H7 (cell line): ENCODE measurements around the gene PLA2G7. TPM values are rescaled to one million over a fixed set of nuclear protein-coding genes. Genes with fewer than 3 reads are reported as not detected.
A peak's percentile ranks its signal among the peaks of the same experiment; 100 is the strongest.

ENCODE experiments used
- DNase-seq: peaks from one replicate; pipeline ENCODE4 v3.0.0; 2012
- H3K27me3 ChIP-seq: 2 replicates; pipeline ENCODE4 v1.6.0; 2011; ENCODE audit warnings: mild to moderate bottlenecking, low read length; ENCODE audit not compliant: control insufficient read depth, insufficient read depth
- H3K36me3 ChIP-seq: replicated peaks from 2 replicates; pipeline ENCODE4 v1.5.1; 2011; ENCODE audit warnings: low read length; ENCODE audit not compliant: control insufficient read depth, insufficient read depth
- H3K4me3 ChIP-seq: 2 replicates; pipeline ENCODE4 v1.5.1; 2011; ENCODE audit warnings: low read depth, mild to moderate bottlenecking, control low read depth, low read length, moderate library complexity; ENCODE audit not compliant: insufficient read depth
- total RNA-seq: library from RNA; depleted of rRNA; stranded (reverse); fragments of >200 nt; shearing (Covaris generic); gene quantifications from 2 replicates; pipeline ENCODE4 v1.2.3, GENCODE V29; 2014

Gene PLA2G7
- total RNA-seq, 1 experiment from 2014 or later, result 0.17 TPM

DNA sequence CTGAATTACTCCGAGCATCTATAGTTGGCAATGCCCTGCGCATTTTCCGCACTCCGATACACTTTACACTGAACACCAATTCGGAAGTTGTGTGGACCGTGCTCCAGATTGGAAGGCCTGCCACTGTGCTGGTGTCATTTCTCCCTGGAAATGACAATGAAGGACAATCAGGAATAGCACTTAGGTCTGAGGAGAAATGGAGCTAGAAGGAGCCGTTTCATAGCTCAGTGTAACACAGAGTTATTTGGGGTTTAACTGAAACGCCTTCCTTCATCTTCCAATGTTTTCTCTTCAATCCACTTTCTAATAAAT is 501 bp upstream of the PLA2G7 start:
- DNase-seq, result no peak
- H3K27me3 ChIP-seq, result peaks cover 37% of the 10 kb centered on the region
- H3K4me3 ChIP-seq, result peak overlapping the region; percentile 70
- no peaks in the 10 kb centered on the region for H3K36me3 ChIP-seq

DNA sequence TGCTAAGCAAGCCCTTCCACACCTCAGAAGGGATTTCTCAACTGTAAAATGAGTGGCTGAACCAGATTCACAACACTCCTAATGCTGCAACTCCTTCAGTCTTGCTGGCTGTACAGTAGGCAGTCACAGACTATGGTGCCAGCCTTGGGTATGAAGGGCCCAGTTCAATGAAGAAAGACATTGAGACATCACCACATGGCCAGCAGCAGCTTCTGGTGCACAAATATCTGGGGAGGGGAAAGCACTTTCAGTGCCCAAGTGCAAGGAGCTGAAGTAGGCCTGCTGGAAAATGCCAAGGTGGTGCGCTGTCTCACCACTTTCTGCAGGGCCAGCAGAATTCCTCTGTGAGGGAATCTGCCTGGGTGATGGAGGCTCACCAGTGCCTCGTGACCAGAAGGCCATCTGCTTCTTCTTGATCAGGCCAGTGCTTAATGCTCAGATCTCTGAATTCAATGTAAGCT is 1.8 kb downstream of the PLA2G7 start:
- DNase-seq, result no peak
- Histone ChIP-seq H3K27me3 (peaks cover 37% of the 10 kb centered on the region), H3K36me3 (no peaks in the 10 kb centered on the region), H3K4me3 (no peak overlapping the region)

DNA sequence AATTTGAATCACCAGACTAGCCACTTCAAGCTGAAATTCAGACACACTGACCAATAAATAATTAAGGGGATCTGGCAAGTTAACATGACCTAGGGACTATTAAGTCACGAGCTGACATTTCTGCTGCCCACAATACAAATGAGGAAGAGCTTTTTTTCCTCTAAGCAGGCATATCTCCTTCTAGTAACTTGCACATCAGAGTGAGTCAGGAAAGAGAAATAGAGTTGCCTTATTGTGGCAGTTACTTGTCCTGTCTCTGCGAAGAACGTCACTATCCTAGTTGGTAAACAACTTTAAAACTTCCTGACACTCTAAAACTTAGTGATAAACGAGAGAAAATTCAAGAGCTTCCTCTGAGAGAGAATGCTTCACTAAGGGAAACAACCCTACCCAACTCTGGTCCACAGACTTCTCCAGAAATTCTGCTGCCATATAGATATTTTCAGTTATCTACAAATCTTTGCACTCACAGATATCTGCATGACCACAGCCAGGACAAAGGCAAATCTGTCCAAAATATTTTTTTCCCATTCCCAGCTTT is 4.2 kb downstream of the PLA2G7 start:
- DNase-seq, result no peak
- Histone ChIP-seq H3K36me3 (no peaks in the 10 kb centered on the region), H3K4me3 (no peak overlapping the region), H3K27me3 (peaks cover 28% of the 10 kb centered on the region)

DNA sequence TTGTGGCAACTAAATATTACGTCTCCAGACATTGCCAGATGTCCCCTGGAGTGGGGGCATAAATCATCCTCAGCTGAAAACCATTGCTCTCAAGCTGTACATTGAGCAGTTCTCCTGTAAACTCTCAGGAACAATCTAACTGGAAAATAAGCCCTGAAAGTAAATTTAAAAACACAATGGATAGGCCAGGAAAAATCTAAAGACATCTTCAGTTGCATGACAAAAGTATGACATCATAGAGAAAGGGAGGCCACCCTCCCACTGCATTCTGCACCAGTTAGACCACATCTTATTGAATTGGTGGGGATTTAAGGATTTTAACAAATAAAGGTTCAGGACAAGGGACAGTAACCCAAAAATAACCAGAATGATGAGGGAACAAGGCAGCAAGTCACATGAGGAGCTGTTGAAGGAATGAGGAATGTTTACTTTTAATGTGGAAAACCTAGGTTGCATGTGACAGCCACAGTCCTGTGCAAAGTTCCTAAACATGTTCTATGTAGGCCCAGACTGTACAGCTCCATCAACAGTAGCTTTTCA is 5.3 kb downstream of the PLA2G7 start:
- no peak for DNase-seq
- no peak overlapping the region for H3K4me3 ChIP-seq
- peaks cover 17% of the 10 kb centered on the region for H3K27me3 ChIP-seq
- H3K36me3 ChIP-seq, result no peaks in the 10 kb centered on the region

DNA sequence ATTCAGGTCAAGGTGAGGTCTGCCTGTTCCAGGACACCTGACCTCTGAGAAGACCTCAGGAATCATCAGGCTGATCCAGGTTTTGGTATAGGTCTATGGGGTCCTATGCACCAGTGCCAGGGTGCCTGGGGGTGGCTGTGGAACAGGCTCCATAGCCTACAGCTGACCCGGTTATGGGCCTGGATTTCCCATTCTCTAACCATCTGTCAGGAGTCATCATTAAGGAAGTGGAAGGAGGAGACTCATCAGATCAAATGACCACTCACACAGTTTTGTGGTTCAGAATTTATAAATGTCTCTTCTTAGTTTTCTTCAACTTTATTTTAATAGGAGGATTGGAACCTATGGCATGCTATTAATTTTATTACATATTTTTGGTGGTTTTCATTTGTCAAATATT is 14.8 kb downstream of the PLA2G7 start:
- Histone ChIP-seq H3K27me3 (no peaks in the 10 kb centered on the region), H3K36me3 (no peaks in the 10 kb centered on the region), H3K4me3 (no peak overlapping the region)
- DNase-seq, result no peak

DNA sequence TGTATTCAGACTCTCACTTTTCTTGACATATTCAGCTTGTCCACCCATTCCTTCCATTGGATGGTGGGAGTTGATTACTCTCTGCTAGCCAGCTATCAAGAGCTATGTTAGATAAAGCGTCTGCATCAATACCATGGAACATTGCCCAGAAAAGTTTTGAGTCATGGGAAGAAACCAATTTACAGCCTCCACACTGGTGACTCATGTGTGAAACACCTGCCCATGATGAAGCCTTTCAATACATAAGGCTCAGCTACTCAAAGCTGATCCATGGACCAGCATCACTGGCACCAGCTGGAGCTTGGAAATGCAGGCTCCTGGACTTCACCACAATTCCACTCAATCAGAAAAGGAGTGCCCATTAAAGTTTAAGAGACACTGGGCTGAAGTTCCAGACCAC is 16.1 kb downstream of the PLA2G7 start:
- Histone ChIP-seq H3K27me3 (no peaks in the 10 kb centered on the region), H3K4me3 (no peak overlapping the region), H3K36me3 (no peaks in the 10 kb centered on the region)
- DNase-seq, result no peak

DNA sequence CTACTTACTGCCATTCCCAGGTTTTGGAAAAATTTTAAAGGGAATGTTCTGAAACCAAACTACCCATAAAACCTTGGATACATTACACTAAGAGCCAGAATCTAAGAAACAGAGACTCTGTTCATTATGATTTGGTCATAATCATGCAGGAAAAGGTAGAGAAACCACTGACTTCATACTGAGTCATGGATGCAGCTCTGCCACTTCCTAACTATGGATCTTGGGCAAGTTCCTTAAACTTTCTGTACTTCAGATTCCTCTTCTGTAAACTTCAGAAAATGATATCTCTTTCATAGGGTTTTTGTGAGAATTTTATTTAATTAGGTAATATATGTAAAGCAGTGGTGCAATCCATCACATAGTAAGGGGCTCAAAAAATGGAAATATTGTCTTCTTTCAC is 20.0 kb downstream of the PLA2G7 start:
- DNase-seq, result no peak
- Histone ChIP-seq H3K27me3 (no peaks in the 10 kb centered on the region), H3K36me3 (no peaks in the 10 kb centered on the region), H3K4me3 (no peak overlapping the region)

DNA sequence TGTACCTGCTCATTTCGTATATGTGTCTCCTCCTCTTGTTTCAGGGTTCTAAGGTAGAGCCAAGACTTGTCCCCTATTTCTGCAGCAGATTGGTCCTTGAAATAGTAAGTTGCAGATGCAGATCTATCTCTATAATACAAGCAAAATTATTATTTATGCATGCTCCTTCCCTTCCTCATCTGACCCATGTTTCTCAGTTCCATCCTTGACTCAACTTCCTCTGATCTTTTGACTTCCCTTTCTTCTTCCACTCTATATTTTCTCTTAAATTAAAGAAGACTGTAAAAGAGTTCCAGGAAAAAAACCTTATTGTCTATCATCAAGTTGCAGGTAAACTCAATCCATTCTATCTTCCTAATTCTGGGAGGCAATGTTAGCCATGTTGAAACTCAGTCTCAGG is 23.7 kb downstream of the PLA2G7 start:
- DNase-seq, result no peak
- Histone ChIP-seq H3K4me3 (no peak overlapping the region), H3K27me3 (no peaks in the 10 kb centered on the region), H3K36me3 (no peaks in the 10 kb centered on the region)

DNA sequence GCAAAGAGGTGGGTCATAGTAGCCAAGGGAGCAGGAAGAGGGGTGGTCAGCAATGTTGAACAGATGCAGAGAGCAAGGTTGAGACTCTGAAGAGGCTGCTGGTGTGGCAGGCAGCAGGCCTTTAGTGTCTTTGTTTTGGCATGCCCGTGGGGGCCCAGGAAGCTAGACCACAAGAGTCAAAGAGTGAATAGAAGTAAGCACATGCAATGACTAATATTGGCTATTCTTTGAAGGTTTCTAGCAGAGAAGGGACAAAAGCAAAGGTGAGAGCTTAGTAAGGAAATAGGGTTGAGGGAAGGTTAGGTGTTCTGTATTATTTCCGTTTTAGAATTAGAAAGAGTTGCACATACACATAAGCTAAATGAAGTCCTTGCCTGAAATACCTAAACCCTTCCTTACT is 28.7 kb downstream of the PLA2G7 start:
- no peak for DNase-seq
- no peaks in the 10 kb centered on the region for H3K36me3 ChIP-seq
- no peak overlapping the region for H3K4me3 ChIP-seq
- no peaks in the 10 kb centered on the region for H3K27me3 ChIP-seq

DNA sequence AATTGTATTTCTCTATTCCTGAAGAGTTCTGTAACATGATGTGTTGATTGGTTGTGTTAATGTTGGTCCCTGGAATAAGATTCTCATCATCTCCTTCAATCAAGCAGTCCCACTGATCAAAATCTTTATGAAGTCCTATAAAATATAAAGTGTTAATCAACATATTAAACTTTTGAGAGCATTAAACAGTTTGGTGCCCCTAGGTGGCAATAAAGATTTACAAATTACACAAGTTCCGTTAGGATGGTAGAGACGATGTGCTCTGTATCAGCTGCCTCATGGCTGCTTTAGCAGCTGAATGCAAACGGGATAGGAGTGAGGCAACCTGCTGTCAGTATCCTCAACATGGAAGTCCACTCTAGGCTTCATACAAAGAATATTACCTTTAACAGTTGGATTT is 30.6 kb downstream of the PLA2G7 start:
- no peak for DNase-seq
- Histone ChIP-seq H3K36me3 (no peaks in the 10 kb centered on the region), H3K27me3 (no peaks in the 10 kb centered on the region), H3K4me3 (no peak overlapping the region)

DNA sequence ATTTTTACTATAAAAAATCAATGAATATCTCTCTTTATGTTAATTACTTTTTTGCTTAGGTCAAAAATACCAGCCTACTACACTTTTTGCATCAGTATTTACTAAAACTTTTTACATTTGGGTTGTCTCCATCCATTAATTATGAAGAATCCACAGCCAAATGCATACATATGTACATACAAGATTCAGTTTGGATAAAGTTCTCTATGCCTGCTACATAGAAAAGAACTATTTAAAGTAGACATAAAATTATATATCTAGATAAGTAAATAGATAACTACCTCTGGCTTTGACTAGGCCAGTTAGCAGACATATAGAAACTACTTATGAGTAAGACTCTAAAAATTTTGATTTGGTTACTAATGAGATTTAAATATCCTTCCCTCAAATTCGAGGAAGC is 35.2 kb downstream of the PLA2G7 start:
- Histone ChIP-seq H3K27me3 (no peaks in the 10 kb centered on the region), H3K36me3 (no peaks in the 10 kb centered on the region), H3K4me3 (no peak overlapping the region)
- DNase-seq, result no peak

DNA sequence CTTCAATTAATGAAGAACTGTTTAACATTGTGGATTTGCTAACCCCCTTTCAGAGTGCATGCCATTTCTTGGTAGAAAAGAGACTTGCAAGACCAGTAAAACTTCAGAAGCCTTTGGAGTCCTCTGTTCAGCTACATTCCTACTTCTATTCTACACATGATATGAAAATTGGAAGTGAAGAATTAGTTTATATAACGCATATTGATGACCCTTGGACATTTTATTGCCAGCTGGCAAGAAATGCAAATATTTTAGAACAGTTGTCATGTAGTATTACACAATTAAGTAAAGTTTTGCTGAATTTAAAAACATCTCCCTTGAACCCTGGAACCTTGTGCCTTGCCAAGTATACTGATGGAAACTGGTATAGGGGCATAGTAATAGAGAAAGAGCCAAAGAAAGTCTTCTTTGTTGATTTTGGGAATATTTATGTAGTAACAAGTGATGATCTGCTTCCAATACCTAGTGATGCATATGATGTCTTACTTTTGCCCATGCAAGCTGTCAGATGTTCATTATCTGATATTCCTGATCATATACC is 44.2 kb downstream of the PLA2G7 start:
- no peaks in the 10 kb centered on the region for H3K36me3 ChIP-seq
- DNase-seq, result no peak
- H3K4me3 ChIP-seq, result no peak overlapping the region
- no peaks in the 10 kb centered on the region for H3K27me3 ChIP-seq

DNA sequence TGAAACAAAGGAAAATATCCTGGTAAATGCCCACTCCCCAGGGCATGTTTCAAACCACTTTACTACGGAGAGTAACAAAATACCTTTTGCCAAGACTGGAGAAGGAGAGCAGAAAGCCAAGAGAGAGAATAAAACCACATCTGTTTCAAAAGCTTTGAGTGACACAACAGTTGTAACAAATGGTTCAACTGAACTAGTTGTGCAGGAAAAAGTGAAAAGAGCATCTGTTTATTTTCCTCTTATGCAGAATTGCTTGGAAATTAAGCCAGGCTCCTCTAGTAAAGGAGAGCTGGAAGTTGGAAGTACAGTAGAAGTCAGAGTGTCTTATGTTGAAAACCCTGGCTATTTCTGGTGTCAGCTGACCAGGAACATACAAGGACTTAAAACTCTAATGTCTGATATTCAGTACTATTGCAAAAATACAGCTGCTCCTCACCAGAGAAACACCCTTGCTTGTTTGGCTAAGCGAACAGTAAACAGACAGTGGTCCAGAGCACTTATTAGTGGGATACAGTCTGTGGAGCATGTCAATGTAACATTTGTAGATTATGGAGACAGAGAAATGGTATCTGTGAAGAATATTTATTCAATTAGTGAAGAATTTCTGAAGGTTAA is 44.9 kb downstream of the PLA2G7 start:
- DNase-seq, result no peak
- Histone ChIP-seq H3K4me3 (no peak overlapping the region), H3K36me3 (no peaks in the 10 kb centered on the region), H3K27me3 (no peaks in the 10 kb centered on the region)

DNA sequence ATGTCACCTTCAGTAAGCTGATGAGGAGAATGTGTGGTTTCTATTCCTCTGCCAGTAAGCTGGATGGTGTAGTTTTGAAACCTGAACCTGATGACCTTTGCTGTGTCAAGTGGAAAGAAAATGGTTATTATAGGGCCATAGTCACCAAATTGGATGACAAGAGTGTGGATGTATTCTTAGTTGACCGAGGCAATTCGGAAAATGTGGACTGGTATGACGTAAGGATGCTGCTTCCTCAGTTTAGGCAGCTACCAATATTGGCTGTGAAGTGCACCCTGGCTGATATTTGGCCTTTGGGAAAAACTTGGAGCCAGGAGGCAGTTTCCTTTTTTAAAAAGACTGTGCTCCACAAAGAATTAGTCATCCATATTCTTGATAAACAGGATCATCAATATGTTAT is 45.5 kb downstream of the PLA2G7 start:
- no peak for DNase-seq
- no peaks in the 10 kb centered on the region for H3K36me3 ChIP-seq
- no peaks in the 10 kb centered on the region for H3K27me3 ChIP-seq
- no peak overlapping the region for H3K4me3 ChIP-seq

DNA sequence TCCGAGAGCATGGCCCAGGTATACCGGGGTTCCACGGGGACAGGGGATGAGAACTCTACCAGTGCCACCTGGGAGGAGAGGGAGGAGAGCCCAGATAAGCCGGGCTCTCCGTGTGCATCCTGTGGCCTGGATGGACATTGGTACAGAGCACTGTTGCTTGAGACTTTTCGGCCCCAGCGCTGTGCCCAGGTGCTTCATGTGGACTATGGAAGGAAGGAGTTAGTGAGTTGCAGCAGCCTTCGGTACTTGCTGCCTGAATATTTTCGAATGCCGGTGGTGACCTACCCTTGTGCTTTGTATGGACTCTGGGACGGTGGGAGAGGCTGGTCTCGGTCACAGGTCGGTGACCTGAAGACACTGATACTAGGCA is 46.2 kb downstream of the PLA2G7 start:
- no peaks in the 10 kb centered on the region for H3K27me3 ChIP-seq
- DNase-seq, result no peak
- no peaks in the 10 kb centered on the region for H3K36me3 ChIP-seq

More for the DNA sequence above, 46.2 kb downstream of the PLA2G7 start:
- H3K4me3 ChIP-seq, result no peak overlapping the region
